ENCODE results near the gene KLHL12.
"Not testable (repeated sequence)": the region's sequence is repeated elsewhere in the genome, so short reads cannot be mapped to it uniquely, and the experiment has no call there.

The KLHL12 gene

DNA sequence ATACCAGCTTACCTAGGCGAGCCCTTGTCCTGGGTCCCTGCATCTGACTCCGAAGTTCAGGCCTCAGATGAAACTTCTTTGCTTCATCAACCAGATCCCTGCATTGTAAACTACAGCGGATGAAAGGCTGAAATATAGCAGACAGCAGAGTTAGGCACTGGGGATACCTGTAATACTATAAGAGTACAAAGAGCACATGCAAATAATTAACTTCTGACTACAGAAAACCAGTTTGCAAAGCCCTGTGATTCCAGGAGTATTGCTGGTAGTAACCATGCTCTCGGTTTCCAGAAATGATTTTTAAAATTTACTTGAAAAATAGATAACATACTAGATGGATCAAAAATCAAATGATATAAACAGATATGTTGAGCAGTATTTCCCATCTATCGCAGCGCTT lies 18.0 kb downstream of the KLHL12 start:
- TF ChIP-seq ZNF384 (IDR thresholded peaks at IDR 0.05) (no peak), SP1 (IDR thresholded peaks at IDR 0.05) (no peak), FOXA1 (IDR thresholded peaks at IDR 0.05) (no peak), ARNT (IDR thresholded peaks at IDR 0.05) (no peak), L3MBTL2 (conservative IDR thresholded peaks at IDR 0.05) (no peak), FOXM1 (IDR thresholded peaks at IDR 0.05; ENCODE audit: borderline replicate concordance) (no peak), CTBP1 (IDR thresholded peaks at IDR 0.05; ENCODE audit: borderline replicate concordance) (no peak)
- ChIA-PET POLR2A (no interaction called here), CTCF (no interaction called here)
- DNase-seq (ENCODE audit: extremely low spot score), result no peak

DNA sequence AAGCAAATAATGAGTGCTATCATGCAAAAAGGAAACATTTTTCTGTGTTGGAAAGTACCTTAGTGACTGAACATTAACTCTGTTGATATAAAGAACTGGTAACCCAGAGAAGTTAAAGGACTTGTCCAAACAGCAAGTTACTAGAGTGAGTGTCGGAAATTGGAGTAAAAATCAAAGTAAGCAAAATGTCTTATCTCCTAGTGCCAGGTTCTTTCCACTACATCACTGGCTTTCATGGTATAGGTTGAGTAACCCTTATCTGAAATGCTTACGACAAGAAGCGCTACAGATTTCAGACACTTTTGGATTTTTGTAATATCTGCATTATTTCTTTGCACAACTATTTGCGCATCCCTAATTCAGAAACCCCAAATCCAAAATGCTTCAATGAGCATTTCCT lies 21.7 kb downstream of the KLHL12 start:
- ChIA-PET POLR2A (no interaction called here), CTCF (no interaction called here)
- TF ChIP-seq TARDBP (IDR thresholded peaks at IDR 0.05), result no peak
- TF ChIP-seq SP1 (IDR thresholded peaks at IDR 0.05), result no peak
- no peak for TF ChIP-seq L3MBTL2 (conservative IDR thresholded peaks at IDR 0.05)
- TF ChIP-seq FOXK2 (IDR thresholded peaks at IDR 0.05), result no peak
- no peak for TF ChIP-seq ZNF384 (IDR thresholded peaks at IDR 0.05)
- TF ChIP-seq FOXM1 (IDR thresholded peaks at IDR 0.05; ENCODE audit: borderline replicate concordance), result no peak
- TF ChIP-seq BHLHE40 (IDR thresholded peaks at IDR 0.05; ENCODE audit: borderline replicate concordance), result no peak
- no peak for TF ChIP-seq CTBP1 (IDR thresholded peaks at IDR 0.05; ENCODE audit: borderline replicate concordance)
- no peak for DNase-seq (ENCODE audit: extremely low spot score)

GRCh38 chr1:202903808-202904207 lies 23.2 kb downstream of the KLHL12 start:
- CTCF ChIA-PET; DNase-seq (ENCODE audit: extremely low spot score); POLR2A ChIA-PET: not testable (repeated sequence)

DNA sequence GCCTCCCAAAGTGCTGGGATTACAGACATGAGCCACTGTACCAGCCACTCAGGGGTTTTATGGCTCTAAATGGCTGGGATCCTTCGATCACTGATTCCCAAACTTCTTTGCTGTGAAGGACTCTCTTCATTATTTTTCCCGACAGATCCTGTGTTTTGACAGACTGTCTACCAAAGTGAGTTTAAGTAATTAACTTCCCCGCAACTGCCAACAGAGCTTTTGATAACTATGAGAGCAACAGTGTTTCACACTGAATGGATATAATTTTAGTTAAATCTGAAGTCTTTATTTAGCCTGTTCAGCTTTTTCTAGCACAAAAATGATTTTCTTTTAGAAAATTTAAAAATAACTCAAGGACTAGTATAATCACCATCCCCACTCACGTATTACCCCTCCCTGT lies 25.5 kb downstream of the KLHL12 start:
- TF ChIP-seq LEF1 (IDR thresholded peaks at IDR 0.05; ENCODE audit: borderline replicate concordance) (no peak), HDGF (IDR thresholded peaks at IDR 0.05; ENCODE audit: borderline replicate concordance) (no peak), PKNOX1 (IDR thresholded peaks at IDR 0.05) (no peak), CTBP1 (IDR thresholded peaks at IDR 0.05; ENCODE audit: borderline replicate concordance) (no peak), L3MBTL2 (conservative IDR thresholded peaks at IDR 0.05) (no peak), FOXK2 (IDR thresholded peaks at IDR 0.05) (no peak), NFRKB (IDR thresholded peaks at IDR 0.05) (no peak), FOXM1 (IDR thresholded peaks at IDR 0.05; ENCODE audit: borderline replicate concordance) (no peak), SUZ12 (IDR thresholded peaks at IDR 0.05) (no peak), SP1 (IDR thresholded peaks at IDR 0.05) (no peak), ELF4 (IDR thresholded peaks at IDR 0.05) (no peak), BHLHE40 (IDR thresholded peaks at IDR 0.05; ENCODE audit: borderline replicate concordance) (no peak), ARNT (IDR thresholded peaks at IDR 0.05) (no peak), ZNF384 (IDR thresholded peaks at IDR 0.05) (no peak), FOXA1 (IDR thresholded peaks at IDR 0.05) (no peak), TARDBP (IDR thresholded peaks at IDR 0.05) (no peak)
- ChIA-PET POLR2A (no interaction called here), CTCF (no interaction called here)
- no peak for DNase-seq (ENCODE audit: extremely low spot score)

DNA sequence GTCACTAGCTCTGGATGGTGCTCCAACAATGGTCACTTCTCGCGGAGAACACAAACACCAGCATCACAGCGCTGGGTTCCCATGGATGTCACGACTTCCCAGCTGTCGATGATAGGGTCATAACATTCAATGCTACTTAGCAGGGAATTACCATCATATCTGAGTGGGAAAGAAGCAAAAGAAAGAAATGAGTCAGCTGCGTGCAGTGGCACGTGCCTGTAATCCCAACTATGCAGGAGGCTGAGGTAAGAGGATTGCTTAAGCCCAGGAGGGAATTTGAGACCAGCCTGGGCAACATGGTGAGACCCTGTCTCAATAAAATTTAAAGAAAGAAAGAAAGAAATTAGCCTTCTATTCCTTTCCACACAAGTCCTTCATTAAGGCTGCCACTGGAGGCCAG lies 34.5 kb downstream of the KLHL12 start:
- TF ChIP-seq ARNT (IDR thresholded peaks at IDR 0.05) (no peak), TARDBP (IDR thresholded peaks at IDR 0.05) (no peak), NFRKB (IDR thresholded peaks at IDR 0.05) (no peak), LEF1 (IDR thresholded peaks at IDR 0.05; ENCODE audit: borderline replicate concordance) (no peak), HDGF (IDR thresholded peaks at IDR 0.05; ENCODE audit: borderline replicate concordance) (no peak), SUZ12 (IDR thresholded peaks at IDR 0.05) (no peak), CTBP1 (IDR thresholded peaks at IDR 0.05; ENCODE audit: borderline replicate concordance) (no peak), SP1 (IDR thresholded peaks at IDR 0.05) (no peak), FOXA1 (IDR thresholded peaks at IDR 0.05) (no peak), BHLHE40 (IDR thresholded peaks at IDR 0.05; ENCODE audit: borderline replicate concordance) (no peak), L3MBTL2 (conservative IDR thresholded peaks at IDR 0.05) (no peak), FOXM1 (IDR thresholded peaks at IDR 0.05; ENCODE audit: borderline replicate concordance) (no peak), ZNF384 (IDR thresholded peaks at IDR 0.05) (no peak), ELF4 (IDR thresholded peaks at IDR 0.05) (no peak), FOXK2 (IDR thresholded peaks at IDR 0.05) (no peak), PKNOX1 (IDR thresholded peaks at IDR 0.05) (no peak)
- no peak for DNase-seq (ENCODE audit: extremely low spot score)
- ChIA-PET POLR2A (no interaction called here), CTCF (no interaction called here)

DNA sequence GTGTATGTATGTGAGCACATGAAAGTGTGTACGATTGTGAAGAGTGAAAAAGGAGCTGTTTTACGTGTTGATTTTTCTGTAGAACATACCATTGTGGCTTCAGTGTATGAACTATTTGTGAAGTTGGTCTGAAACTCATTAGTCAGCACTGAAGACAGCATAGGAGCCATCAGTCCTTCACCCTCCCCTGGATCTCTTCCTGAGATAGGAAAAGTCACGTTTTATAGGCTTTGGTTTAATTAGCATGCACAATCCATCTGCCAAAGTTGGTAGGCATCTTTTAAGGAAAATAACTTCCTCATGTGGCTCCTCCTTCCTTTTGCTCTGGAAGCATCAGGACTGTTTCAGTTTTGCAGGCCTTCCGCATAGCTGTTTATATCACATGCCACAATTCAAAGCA lies 36.6 kb downstream of the KLHL12 start:
- POLR2A ChIA-PET, result interaction anchor here (1.5 kb wide), 1 partner anchor 29 kb away, joined by 6 read pairs; no protein-coding TSS in a partner anchor
- no peak for DNase-seq (ENCODE audit: extremely low spot score)
- TF ChIP-seq ARNT (IDR thresholded peaks at IDR 0.05) (no peak), SP1 (IDR thresholded peaks at IDR 0.05) (no peak), FOXK2 (IDR thresholded peaks at IDR 0.05) (no peak), PKNOX1 (IDR thresholded peaks at IDR 0.05) (no peak), BHLHE40 (IDR thresholded peaks at IDR 0.05; ENCODE audit: borderline replicate concordance) (no peak), TARDBP (IDR thresholded peaks at IDR 0.05) (no peak), HDGF (IDR thresholded peaks at IDR 0.05; ENCODE audit: borderline replicate concordance) (no peak), ELF4 (IDR thresholded peaks at IDR 0.05) (no peak), L3MBTL2 (conservative IDR thresholded peaks at IDR 0.05) (no peak), ZNF384 (IDR thresholded peaks at IDR 0.05) (no peak), FOXA1 (IDR thresholded peaks at IDR 0.05) (no peak), LEF1 (IDR thresholded peaks at IDR 0.05; ENCODE audit: borderline replicate concordance) (no peak), SUZ12 (IDR thresholded peaks at IDR 0.05) (no peak), FOXM1 (IDR thresholded peaks at IDR 0.05; ENCODE audit: borderline replicate concordance) (no peak)
- CTCF ChIA-PET, result no interaction called here
